Measurements from ENCODE around the gene LOX.

The LOX gene

GRCh38 chr5:122053181-122054109, 24.6 kb downstream of the LOX start:
- TF ChIP-seq CTCF (IDR thresholded peaks at IDR 0.05; ENCODE audit: insufficient read depth, low read length, missing control alignments): no peak
- POLR2A ChIA-PET: no interaction called here
- DNase-seq (ENCODE audit: low read depth, low spot score): no peak
- no peak overlapping the region for H3K4me3 ChIP-seq (ENCODE audit: low read depth, low read length)
- CTCF ChIA-PET: interaction anchor here (0.6 to 2.4 kb wide), 3 partner anchors 8 to 12 kb away, joined by 3 to 6 read pairs (median 3); no protein-coding TSS in a partner anchor

- POLR2A ChIA-PET: no interaction called here
- no peak for TF ChIP-seq CTCF (IDR thresholded peaks at IDR 0.05; ENCODE audit: insufficient read depth, low read length, missing control alignments)
- no peak for DNase-seq (ENCODE audit: low read depth, low spot score)
- CTCF ChIA-PET: no interaction called here
- no peak overlapping the region for H3K4me3 ChIP-seq (ENCODE audit: low read depth, low read length)
Observed at GRCh38 chr5:122051569-122051968, 26.5 kb downstream of the LOX start.

GRCh38 chr5:122050959-122051358, 27.1 kb downstream of the LOX start:
- POLR2A ChIA-PET: no interaction called here
- DNase-seq (ENCODE audit: low read depth, low spot score): no peak
- H3K4me3 ChIP-seq (ENCODE audit: low read depth, low read length): no peak overlapping the region
- CTCF ChIA-PET: no interaction called here
- no peak for TF ChIP-seq CTCF (IDR thresholded peaks at IDR 0.05; ENCODE audit: insufficient read depth, low read length, missing control alignments)

- TF ChIP-seq CTCF (IDR thresholded peaks at IDR 0.05; ENCODE audit: insufficient read depth, low read length, missing control alignments): no peak
- DNase-seq (ENCODE audit: low read depth, low spot score): no peak
- CTCF ChIA-PET: no interaction called here
- no peak overlapping the region for H3K4me3 ChIP-seq (ENCODE audit: low read depth, low read length)
- POLR2A ChIA-PET: no interaction called here
Observed at GRCh38 chr5:122040636-122041302, 37.3 kb downstream of the LOX start.

- ChIA-PET POLR2A (no interaction called here), CTCF (interaction anchor here (0.7 to 1.3 kb wide), 2 partner anchors 14 to 120 kb away, joined by 3 to 4 read pairs; no protein-coding TSS in a partner anchor)
- no peak overlapping the region for H3K4me3 ChIP-seq (ENCODE audit: low read depth, low read length)
- no peak for DNase-seq (ENCODE audit: low read depth, low spot score)
- TF ChIP-seq CTCF (IDR thresholded peaks at IDR 0.05; ENCODE audit: insufficient read depth, low read length, missing control alignments): no peak
Observed at GRCh38 chr5:122036326-122036725, 41.7 kb downstream of the LOX start.

GRCh38 chr5:122035913-122036312, 42.1 kb downstream of the LOX start:
- ChIA-PET CTCF (interaction anchor here (0.7 to 1.3 kb wide), 2 partner anchors 14 to 120 kb away, joined by 3 to 4 read pairs; no protein-coding TSS in a partner anchor), POLR2A (no interaction called here)
- DNase-seq (ENCODE audit: low read depth, low spot score): no peak
- no peak for TF ChIP-seq CTCF (IDR thresholded peaks at IDR 0.05; ENCODE audit: insufficient read depth, low read length, missing control alignments)
- H3K4me3 ChIP-seq (ENCODE audit: low read depth, low read length): no peak overlapping the region

All from AG04449 (cell line).